ENCODE data around the gene MID1IP1.
A peak's percentile ranks its signal among the peaks of the same experiment; 100 is the strongest.

MID1IP1 gene

GRCh38 chrX:38800981-38801845, at the start of gene MID1IP1:
Gene MID1IP1, plus strand, starts transcription at chrX:38801459. Its CDS starts 3,488 bp downstream, at chrX:38804947.
- DNase-seq: peak; percentile 72

- DNase-seq: no peak
Measured at GRCh38 chrX:38754102-38754790, 47.0 kb upstream of the MID1IP1 start.

GRCh38 chrX:38754818-38755718, 46.2 kb upstream of the MID1IP1 start:
- no peak for DNase-seq

GRCh38 chrX:38760883-38761282, 40.4 kb upstream of the MID1IP1 start:
- no peak for DNase-seq

GRCh38 chrX:38768079-38768478, 33.2 kb upstream of the MID1IP1 start:
- DNase-seq: no peak

GRCh38 chrX:38770152-38770551, 31.1 kb upstream of the MID1IP1 start:
- no peak for DNase-seq

GRCh38 chrX:38774249-38774648, 27.0 kb upstream of the MID1IP1 start:
- DNase-seq: no peak

GRCh38 chrX:38796946-38797345, 4.3 kb upstream of the MID1IP1 start:
- DNase-seq: no peak

- DNase-seq: no peak
Measured at GRCh38 chrX:38798956-38799355, 2.3 kb upstream of the MID1IP1 start.

GRCh38 chrX:38799995-38800580, 1.2 kb upstream of the MID1IP1 start:
- no peak for DNase-seq

GRCh38 chrX:38803243-38803587, 2.0 kb downstream of the MID1IP1 start:
- DNase-seq: no peak

- DNase-seq: peak; percentile 59
Measured at GRCh38 chrX:38803588-38804431, 2.6 kb downstream of the MID1IP1 start.

GRCh38 chrX:38804432-38804681, 3.1 kb downstream of the MID1IP1 start:
- DNase-seq: no peak

GRCh38 chrX:38804682-38805431, 3.6 kb downstream of the MID1IP1 start:
- no peak for DNase-seq

GRCh38 chrX:38805432-38806389, 4.5 kb downstream of the MID1IP1 start:
- no peak for DNase-seq

- no peak for DNase-seq
Measured at GRCh38 chrX:38806875-38807621, 5.8 kb downstream of the MID1IP1 start.

GRCh38 chrX:38807873-38808272, 6.6 kb downstream of the MID1IP1 start:
- DNase-seq: no peak

- no peak for DNase-seq
Measured at GRCh38 chrX:38811515-38812243, 10.4 kb downstream of the MID1IP1 start.

- DNase-seq: no peak
Measured at GRCh38 chrX:38816155-38816554, 14.9 kb downstream of the MID1IP1 start.

Measured in 8988T (cell line).